ENCODE measurements around the gene ERG. TPM values are rescaled to one million over a fixed set of nuclear protein-coding genes. Genes with fewer than 3 reads are reported as not detected.

Gene ERG
- total RNA-seq, 2 experiments from 2014 or later: not detected

- Mint-ChIP-seq H3K4me1 (ENCODE audit: low read depth) (peaks cover 19% of the 10 kb centered on the region), H3K36me3 (ENCODE audit: low read depth) (no peaks in the 10 kb centered on the region), H3K27me3 (ENCODE audit: low read depth) (no peaks in the 10 kb centered on the region), H3K27ac (no peak overlapping the region), H3K4me3 (no peak overlapping the region), H3K9me3 (no peaks in the 10 kb centered on the region)
- intact Hi-C loops (cut with micrococcal nuclease): loop anchor here (5.0 kb wide), 1 partner anchor 643 kb away; no protein-coding TSS in a partner anchor
- CTCF ChIA-PET: interaction anchor here (0.7 to 8.5 kb wide), 22 partner anchors 33 to 707 kb away, joined by 3 to 134 read pairs (median 3); no protein-coding TSS in a partner anchor
- no peak for DNase-seq
Measured at GRCh38 chr21:38355353-38355752, 142.9 kb downstream of the ERG start.

GRCh38 chr21:38354746-38355145, 143.5 kb downstream of the ERG start:
- H3K27me3 Mint-ChIP-seq (ENCODE audit: low read depth): no peaks in the 10 kb centered on the region
- no peaks in the 10 kb centered on the region for H3K9me3 Mint-ChIP-seq
- H3K36me3 Mint-ChIP-seq (ENCODE audit: low read depth): no peaks in the 10 kb centered on the region
- peaks cover 24% of the 10 kb centered on the region for H3K4me1 Mint-ChIP-seq (ENCODE audit: low read depth)
- DNase-seq: no peak
- intact Hi-C loops (cut with micrococcal nuclease): loop anchor here (5.0 kb wide), 1 partner anchor 642 kb away; no protein-coding TSS in a partner anchor
- no peak overlapping the region for H3K27ac Mint-ChIP-seq
- no peak overlapping the region for H3K4me3 Mint-ChIP-seq
- CTCF ChIA-PET: interaction anchor here (0.5 to 8.5 kb wide), 14 partner anchors 61 to 654 kb away, joined by 3 to 134 read pairs (median 4); no protein-coding TSS in a partner anchor

- CTCF ChIA-PET: interaction anchor here (0.8 to 8.5 kb wide), 8 partner anchors 60 to 654 kb away, joined by 3 to 134 read pairs (median 49); no protein-coding TSS in a partner anchor
Measured at GRCh38 chr21:38354231-38354630, 144.0 kb downstream of the ERG start.

GRCh38 chr21:38352536-38353219, 145.6 kb downstream of the ERG start:
- Mint-ChIP-seq H3K9me3 (no peaks in the 10 kb centered on the region), H3K4me3 (no peak overlapping the region), H3K27ac (no peak overlapping the region), H3K36me3 (ENCODE audit: low read depth) (no peaks in the 10 kb centered on the region), H3K4me1 (ENCODE audit: low read depth) (peaks cover 44% of the 10 kb centered on the region), H3K27me3 (ENCODE audit: low read depth) (no peaks in the 10 kb centered on the region)
- CTCF ChIA-PET: interaction anchor here (0.5 to 8.5 kb wide), 38 partner anchors 9 to 787 kb away, joined by 3 to 134 read pairs (median 5); no protein-coding TSS in a partner anchor
- peak; percentile 80 for DNase-seq
- intact Hi-C loops (cut with micrococcal nuclease): loop anchor here (1.0 to 2.0 kb wide), 6 partner anchors 24 to 652 kb away; no protein-coding TSS in a partner anchor

More at GRCh38 chr21:38354231-38354630, 144.0 kb downstream of the ERG start:
- peaks cover 30% of the 10 kb centered on the region for H3K4me1 Mint-ChIP-seq (ENCODE audit: low read depth)
- H3K36me3 Mint-ChIP-seq (ENCODE audit: low read depth): no peaks in the 10 kb centered on the region
- no peak overlapping the region for H3K4me3 Mint-ChIP-seq
- DNase-seq: no peak
- no peak overlapping the region for H3K27ac Mint-ChIP-seq
- intact Hi-C loops (cut with micrococcal nuclease): no loop called here
- no peaks in the 10 kb centered on the region for H3K9me3 Mint-ChIP-seq
- no peaks in the 10 kb centered on the region for H3K27me3 Mint-ChIP-seq (ENCODE audit: low read depth)

- no peaks in the 10 kb centered on the region for H3K27me3 Mint-ChIP-seq (ENCODE audit: low read depth)
- H3K9me3 Mint-ChIP-seq: no peaks in the 10 kb centered on the region
- peaks cover 44% of the 10 kb centered on the region for H3K4me1 Mint-ChIP-seq (ENCODE audit: low read depth)
- no peak overlapping the region for H3K4me3 Mint-ChIP-seq
- peak overlapping the region; percentile 50 for H3K27ac Mint-ChIP-seq
- CTCF ChIA-PET: interaction anchor here (0.5 to 8.5 kb wide), 38 partner anchors 9 to 640 kb away, joined by 3 to 134 read pairs (median 5); no protein-coding TSS in a partner anchor
- DNase-seq: peak; percentile 23
- H3K36me3 Mint-ChIP-seq (ENCODE audit: low read depth): no peaks in the 10 kb centered on the region
- intact Hi-C loops (cut with micrococcal nuclease): loop anchor here (1.0 to 2.0 kb wide), 6 partner anchors 23 to 652 kb away; no protein-coding TSS in a partner anchor
Measured at GRCh38 chr21:38351961-38352521, 146.2 kb downstream of the ERG start.

GRCh38 chr21:38351176-38351959, 146.9 kb downstream of the ERG start:
- no peaks in the 10 kb centered on the region for H3K36me3 Mint-ChIP-seq (ENCODE audit: low read depth)
- H3K4me3 Mint-ChIP-seq: no peak overlapping the region
- H3K4me1 Mint-ChIP-seq (ENCODE audit: low read depth): peaks cover 44% of the 10 kb centered on the region
- H3K27me3 Mint-ChIP-seq (ENCODE audit: low read depth): no peaks in the 10 kb centered on the region
- intact Hi-C loops (cut with micrococcal nuclease): no loop called here
- CTCF ChIA-PET: interaction anchor here (0.6 to 8.5 kb wide), 28 partner anchors 8 to 839 kb away, joined by 3 to 134 read pairs (median 6); no protein-coding TSS in a partner anchor
- H3K27ac Mint-ChIP-seq: peak overlapping the region; percentile 50
- DNase-seq: no peak
- no peaks in the 10 kb centered on the region for H3K9me3 Mint-ChIP-seq

- peaks cover 44% of the 10 kb centered on the region for H3K4me1 Mint-ChIP-seq (ENCODE audit: low read depth)
- intact Hi-C loops (cut with micrococcal nuclease): no loop called here
- H3K9me3 Mint-ChIP-seq: no peaks in the 10 kb centered on the region
- H3K27me3 Mint-ChIP-seq (ENCODE audit: low read depth): no peaks in the 10 kb centered on the region
- no peak overlapping the region for H3K4me3 Mint-ChIP-seq
- no peak for DNase-seq
- H3K36me3 Mint-ChIP-seq (ENCODE audit: low read depth): no peaks in the 10 kb centered on the region
- CTCF ChIA-PET: interaction anchor here (0.5 to 8.5 kb wide), 12 partner anchors 27 to 744 kb away, joined by 3 to 134 read pairs (median 4); no protein-coding TSS in a partner anchor
- peak overlapping the region; percentile 9 for H3K27ac Mint-ChIP-seq
Measured at GRCh38 chr21:38350684-38351083, 147.6 kb downstream of the ERG start.

- H3K4me1 Mint-ChIP-seq (ENCODE audit: low read depth): peaks cover 44% of the 10 kb centered on the region
- CTCF ChIA-PET: interaction anchor here (0.6 to 8.5 kb wide), 5 partner anchors 26 to 190 kb away, joined by 4 to 134 read pairs (median 55); no protein-coding TSS in a partner anchor
- DNase-seq: no peak
- intact Hi-C loops (cut with micrococcal nuclease): loop anchor here (1.0 to 2.0 kb wide), 2 partner anchors 43 to 106 kb away; no protein-coding TSS in a partner anchor
- H3K4me3 Mint-ChIP-seq: no peak overlapping the region
- no peaks in the 10 kb centered on the region for H3K27me3 Mint-ChIP-seq (ENCODE audit: low read depth)
- no peak overlapping the region for H3K27ac Mint-ChIP-seq
- no peaks in the 10 kb centered on the region for H3K36me3 Mint-ChIP-seq (ENCODE audit: low read depth)
- H3K9me3 Mint-ChIP-seq: no peaks in the 10 kb centered on the region
Measured at GRCh38 chr21:38349977-38350376, 148.3 kb downstream of the ERG start.

GRCh38 chr21:38349111-38349746, 149.0 kb downstream of the ERG start:
- intact Hi-C loops (cut with micrococcal nuclease): loop anchor here (1.0 to 2.0 kb wide), 2 partner anchors 42 to 105 kb away; no protein-coding TSS in a partner anchor
- peak overlapping the region; percentile 77 for H3K27ac Mint-ChIP-seq

GRCh38 chr21:38346286-38346685, 152.0 kb downstream of the ERG start:
- peaks cover 29% of the 10 kb centered on the region for H3K4me1 Mint-ChIP-seq (ENCODE audit: low read depth)
- no peaks in the 10 kb centered on the region for H3K27me3 Mint-ChIP-seq (ENCODE audit: low read depth)
- no peak overlapping the region for H3K4me3 Mint-ChIP-seq
- no peaks in the 10 kb centered on the region for H3K9me3 Mint-ChIP-seq
- CTCF ChIA-PET: interaction anchor here (1.8 to 1.9 kb wide), 2 partner anchors 10 to 126 kb away, joined by 5 to 6 read pairs; no protein-coding TSS in a partner anchor
- no peak overlapping the region for H3K27ac Mint-ChIP-seq
- DNase-seq: no peak
- intact Hi-C loops (cut with micrococcal nuclease): no loop called here
- no peaks in the 10 kb centered on the region for H3K36me3 Mint-ChIP-seq (ENCODE audit: low read depth)

More at GRCh38 chr21:38349111-38349746, 149.0 kb downstream of the ERG start:
- Mint-ChIP-seq H3K36me3 (ENCODE audit: low read depth) (no peaks in the 10 kb centered on the region), H3K27me3 (ENCODE audit: low read depth) (no peaks in the 10 kb centered on the region), H3K4me3 (no peak overlapping the region), H3K4me1 (ENCODE audit: low read depth) (peaks cover 44% of the 10 kb centered on the region), H3K9me3 (no peaks in the 10 kb centered on the region)
- DNase-seq: peak; percentile 44
- CTCF ChIA-PET: interaction anchor here (0.8 to 4.7 kb wide), 3 partner anchors 17 to 133 kb away, joined by 3 to 127 read pairs (median 3); no protein-coding TSS in a partner anchor

GRCh38 chr21:38343691-38344090, 154.6 kb downstream of the ERG start:
- CTCF ChIA-PET: interaction anchor here (0.7 to 1.4 kb wide), 5 partner anchors 9 to 184 kb away, joined by 3 to 6 read pairs (median 3); no protein-coding TSS in a partner anchor
- Mint-ChIP-seq H3K4me1 (ENCODE audit: low read depth) (peaks cover 9% of the 10 kb centered on the region), H3K9me3 (no peaks in the 10 kb centered on the region), H3K27ac (no peak overlapping the region), H3K27me3 (ENCODE audit: low read depth) (no peaks in the 10 kb centered on the region), H3K4me3 (no peak overlapping the region), H3K36me3 (ENCODE audit: low read depth) (no peaks in the 10 kb centered on the region)
- intact Hi-C loops (cut with micrococcal nuclease): no loop called here
- no peak for DNase-seq

Measured in activated naive CD4-positive, alpha-beta T cell treated with anti-CD3 and anti-CD28 coated beads for 36 hours (primary cell).